HuH-7 (cell line): Measurements from ENCODE around the gene EFNB1.

Experiments used
- DNase-seq: peaks from one replicate; pipeline ENCODE4 v3.0.0; 2011; ENCODE audit warnings: low spot score

The EFNB1 gene

DNA sequence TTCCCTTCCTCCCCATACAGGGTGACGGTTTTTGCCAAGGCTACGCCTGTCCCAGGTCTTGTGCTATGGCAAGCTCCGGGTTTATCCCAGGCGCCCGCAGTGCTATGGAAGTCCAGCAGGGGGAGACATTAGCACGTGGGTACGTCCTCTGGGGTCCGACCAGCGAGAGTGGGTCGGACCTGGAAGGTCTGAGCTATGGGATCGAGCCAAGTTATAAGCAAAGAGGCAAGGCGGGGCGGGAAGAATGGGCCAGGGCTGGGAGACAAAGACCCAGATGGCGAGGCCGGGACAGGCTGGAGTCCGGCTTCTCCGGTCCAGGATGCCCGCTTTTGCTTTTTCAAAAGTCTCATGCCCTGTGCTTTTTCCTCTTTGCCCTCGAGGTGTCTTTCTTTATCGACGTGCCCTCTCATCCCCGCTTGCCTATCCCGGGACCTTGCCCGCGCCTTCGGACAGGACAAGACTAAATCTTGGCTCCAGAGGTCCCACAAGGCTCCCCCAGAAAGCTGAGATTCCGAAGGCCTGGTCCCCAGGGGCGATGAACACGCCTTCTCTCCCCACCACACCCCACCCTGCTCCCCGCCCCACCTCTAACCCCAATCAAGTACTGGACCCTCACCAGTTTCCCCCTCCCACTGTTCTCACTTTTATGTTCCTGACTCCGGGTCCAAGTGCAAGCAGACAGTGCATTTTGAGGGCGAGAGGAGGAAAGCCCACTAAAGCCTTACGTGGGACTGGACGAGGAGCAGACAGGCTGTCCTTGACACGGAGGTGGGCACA lies 785 bp upstream of the EFNB1 start:
- peak; percentile 75 for DNase-seq

DNA sequence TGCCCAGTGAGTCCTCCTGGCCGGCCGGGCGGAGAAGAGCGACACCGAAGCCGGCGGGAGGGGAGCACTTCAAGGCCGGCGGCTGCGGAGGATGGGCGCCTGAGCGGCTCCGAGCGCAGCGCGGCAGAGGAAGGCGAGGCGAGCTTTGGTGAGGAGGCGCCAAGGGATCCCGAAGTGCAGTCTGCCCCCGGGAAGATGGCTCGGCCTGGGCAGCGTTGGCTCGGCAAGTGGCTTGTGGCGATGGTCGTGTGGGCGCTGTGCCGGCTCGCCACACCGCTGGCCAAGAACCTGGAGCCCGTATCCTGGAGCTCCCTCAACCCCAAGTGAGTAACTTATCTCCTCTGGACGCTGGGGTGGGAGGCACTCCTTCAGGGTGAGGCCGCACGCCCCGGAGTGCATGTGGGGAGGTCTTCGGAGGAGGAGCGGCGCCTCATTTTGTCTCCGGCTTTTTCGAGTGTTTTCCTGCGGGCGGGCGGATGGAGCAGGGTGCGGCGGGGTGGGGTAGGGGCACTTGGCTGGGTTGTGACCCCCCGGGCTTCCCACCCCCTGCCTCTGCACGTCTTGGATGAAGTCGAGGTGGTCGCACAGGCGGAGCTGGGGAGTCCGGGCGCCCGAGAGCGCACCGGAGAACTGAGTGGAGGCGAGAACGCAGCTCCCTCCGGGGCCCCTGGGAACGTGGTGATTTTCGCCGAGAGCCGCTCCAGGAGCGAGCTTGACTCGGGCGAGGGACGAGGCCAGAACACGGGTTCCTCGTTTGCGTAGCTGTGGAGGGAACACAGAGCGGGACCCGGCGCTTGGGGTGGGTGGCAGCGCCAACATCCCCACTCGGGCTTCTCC lies 979 bp downstream of the EFNB1 start:
- DNase-seq = no peak

- DNase-seq = no peak
Observed at GRCh38 chrX:68830419-68831404, 1.9 kb downstream of the EFNB1 start.

- DNase-seq = no peak
Observed at GRCh38 chrX:68831405-68832100, 2.7 kb downstream of the EFNB1 start.

DNA sequence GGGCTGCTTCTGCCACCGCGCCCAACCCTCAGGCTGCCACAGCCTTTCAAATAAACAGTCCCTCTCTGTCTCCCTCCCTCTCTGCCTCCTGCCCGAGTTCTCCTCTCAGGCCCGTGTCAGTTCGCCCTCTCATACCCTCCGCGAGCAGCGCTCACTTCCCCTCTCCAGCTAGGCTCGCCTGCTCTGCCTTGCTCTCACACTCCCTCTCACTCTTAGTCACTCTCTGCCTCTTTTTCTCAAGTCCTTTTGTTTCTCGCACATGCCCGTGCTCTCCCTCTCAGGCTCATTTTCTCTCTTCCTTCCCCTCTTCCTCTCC lies 3.2 kb downstream of the EFNB1 start:
- DNase-seq = no peak

- no peak for DNase-seq
Observed at GRCh38 chrX:68832516-68833447, 4.0 kb downstream of the EFNB1 start.

DNA sequence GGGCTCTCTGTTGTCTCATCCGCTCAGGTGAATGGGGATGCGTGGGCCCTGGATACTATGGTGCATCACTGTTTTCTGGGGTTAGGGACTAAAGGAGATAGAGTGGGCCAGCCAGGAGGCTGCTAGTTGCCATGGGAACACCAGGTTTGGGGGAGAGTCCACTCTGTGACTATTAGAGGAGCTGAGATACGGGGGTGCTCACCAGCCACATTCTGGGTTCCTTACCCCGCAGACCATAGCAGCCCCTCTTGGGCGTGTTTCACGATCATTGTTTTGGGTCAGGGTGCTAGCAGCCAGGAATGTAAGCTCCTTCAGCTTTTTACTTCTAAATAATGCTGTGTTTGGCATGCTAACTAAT lies 4.6 kb downstream of the EFNB1 start:
- no peak for DNase-seq

DNA sequence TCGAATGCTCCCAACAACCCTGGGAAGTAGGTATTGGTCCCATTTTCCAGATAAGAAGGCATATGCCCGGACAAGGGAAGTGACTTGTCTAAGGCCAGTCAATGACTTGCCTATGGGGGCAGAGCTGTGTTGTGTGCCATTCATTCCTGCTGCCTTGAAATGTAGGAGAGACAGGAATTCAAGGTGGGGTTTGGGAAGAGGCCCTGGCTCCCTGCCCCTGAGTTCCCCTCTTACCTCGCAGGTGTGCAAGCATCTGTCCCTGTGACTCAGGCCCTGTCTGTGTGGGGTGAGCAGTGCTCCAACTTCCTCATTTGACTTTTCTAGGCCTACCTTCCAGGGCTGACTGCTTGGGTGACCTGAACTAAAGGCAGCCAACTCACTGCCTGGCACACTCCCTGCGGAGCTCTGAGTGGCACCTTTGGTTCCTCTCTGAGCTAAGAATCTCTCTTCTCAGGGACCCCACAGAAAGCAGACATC lies 5.1 kb downstream of the EFNB1 start:
- no peak for DNase-seq

DNA sequence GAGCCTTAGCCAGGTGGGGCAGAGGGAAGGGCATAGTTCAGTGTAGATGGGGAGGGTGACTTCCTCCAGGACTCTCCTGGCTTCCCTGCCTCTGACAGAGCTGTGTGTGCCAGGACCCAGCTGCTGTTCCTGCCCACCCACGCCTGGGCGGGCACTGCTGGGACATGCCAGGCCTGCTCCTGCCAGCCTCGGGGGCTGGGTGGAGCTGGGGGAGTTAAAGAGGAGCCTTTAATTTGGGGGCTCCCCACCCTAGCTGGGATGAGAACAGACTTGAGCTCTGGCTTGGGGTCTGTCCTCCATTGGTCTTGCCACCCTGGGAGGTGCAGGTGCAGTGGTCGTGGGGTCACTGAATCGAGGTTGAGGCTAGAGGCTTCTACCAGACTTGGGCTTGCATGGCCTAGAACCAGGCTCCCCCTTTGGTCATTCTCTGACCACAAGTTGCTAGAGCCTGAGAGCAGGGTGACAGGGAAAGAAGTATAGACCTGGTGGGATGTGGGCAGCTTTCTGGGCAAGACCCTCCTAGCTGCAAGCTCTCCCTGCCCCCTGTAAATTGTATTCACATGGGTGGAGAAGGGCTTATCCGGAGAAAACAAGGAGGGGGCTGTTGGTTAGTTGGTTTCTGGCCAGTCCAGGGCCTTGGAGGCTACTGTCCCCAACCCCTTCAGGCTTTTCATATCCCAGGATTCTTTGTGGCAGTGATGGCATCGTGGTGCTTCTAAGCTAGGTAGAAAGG lies 5.7 kb downstream of the EFNB1 start:
- no peak for DNase-seq

GRCh38 chrX:68835104-68835442 lies 6.3 kb downstream of the EFNB1 start:
- DNase-seq = no peak

DNA sequence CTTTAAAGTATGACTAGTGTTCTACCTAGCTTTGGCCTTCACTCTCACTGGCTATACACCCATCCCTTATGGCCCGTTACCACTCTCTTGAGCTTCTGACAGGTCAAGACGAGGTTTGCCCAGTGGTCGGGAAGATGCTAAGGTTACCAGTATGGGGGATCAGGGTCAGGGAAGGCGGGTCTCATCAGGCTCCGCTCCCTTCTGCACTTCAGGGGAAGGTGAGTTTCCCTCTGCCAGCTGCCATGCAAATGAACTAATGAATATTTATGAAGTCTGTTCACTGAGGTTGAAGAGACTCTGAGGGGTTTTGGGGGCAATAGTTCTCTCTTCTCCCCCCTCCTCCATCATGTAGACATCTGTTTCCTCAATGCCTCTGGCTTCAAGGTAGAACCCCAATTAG lies 6.6 kb downstream of the EFNB1 start:
- DNase-seq = no peak

DNA sequence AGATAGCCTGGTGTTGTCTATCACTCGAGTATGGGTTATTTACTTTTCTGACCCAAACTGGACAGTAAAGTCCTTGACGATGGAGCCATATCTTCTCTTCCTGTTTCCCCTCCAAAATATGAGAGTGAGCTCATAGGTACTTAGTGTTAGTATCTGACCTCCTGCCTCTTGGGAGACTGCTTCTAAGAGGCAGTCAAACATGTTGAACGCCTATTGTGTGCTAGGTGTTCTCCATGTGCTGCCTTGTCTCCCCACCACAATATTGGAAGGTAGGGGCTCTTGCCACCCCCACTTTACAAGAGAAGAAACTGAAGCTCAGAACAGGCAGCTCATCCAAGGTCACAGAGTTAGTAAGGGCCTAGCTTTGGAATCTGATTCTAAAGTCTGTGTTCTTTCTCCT lies 8.3 kb downstream of the EFNB1 start:
- DNase-seq = no peak

DNA sequence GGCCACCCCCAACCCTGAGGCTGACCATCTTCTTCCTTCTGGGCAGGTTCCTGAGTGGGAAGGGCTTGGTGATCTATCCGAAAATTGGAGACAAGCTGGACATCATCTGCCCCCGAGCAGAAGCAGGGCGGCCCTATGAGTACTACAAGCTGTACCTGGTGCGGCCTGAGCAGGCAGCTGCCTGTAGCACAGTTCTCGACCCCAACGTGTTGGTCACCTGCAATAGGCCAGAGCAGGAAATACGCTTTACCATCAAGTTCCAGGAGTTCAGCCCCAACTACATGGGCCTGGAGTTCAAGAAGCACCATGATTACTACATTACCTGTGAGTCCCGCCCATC lies 9.7 kb downstream of the EFNB1 start:
- no peak for DNase-seq

- no peak for DNase-seq
Observed at GRCh38 chrX:68839771-68840170, 10.9 kb downstream of the EFNB1 start.

DNA sequence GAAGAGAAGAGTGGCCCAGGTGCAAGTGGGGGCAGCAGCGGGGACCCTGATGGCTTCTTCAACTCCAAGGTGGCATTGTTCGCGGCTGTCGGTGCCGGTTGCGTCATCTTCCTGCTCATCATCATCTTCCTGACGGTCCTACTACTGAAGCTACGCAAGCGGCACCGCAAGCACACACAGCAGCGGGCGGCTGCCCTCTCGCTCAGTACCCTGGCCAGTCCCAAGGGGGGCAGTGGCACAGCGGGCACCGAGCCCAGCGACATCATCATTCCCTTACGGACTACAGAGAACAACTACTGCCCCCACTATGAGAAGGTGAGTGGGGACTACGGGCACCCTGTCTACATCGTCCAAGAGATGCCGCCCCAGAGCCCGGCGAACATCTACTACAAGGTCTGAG lies 11.4 kb downstream of the EFNB1 start:
- DNase-seq = no peak

GRCh38 chrX:68841251-68842049 lies 12.6 kb downstream of the EFNB1 start:
- DNase-seq = no peak

DNA sequence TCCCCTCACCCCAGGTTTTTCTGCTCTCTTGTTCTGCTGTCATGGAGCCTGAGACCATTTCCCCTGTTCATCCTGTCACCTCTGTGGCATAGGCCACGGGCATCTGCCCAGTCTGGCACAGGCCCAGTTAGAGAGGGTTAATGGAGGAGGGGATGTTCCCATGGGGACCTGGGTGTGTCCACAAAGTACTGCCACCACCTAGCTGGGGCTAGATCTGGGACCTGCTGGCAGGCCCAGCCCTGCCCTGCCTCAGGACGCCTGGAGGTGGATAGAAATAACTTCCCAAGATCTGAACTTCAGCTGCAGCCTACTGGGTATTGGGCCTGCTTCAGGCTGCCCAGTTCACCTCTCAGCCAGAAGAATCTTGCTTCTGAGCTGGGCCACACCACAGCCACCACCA lies 13.5 kb downstream of the EFNB1 start:
- no peak for DNase-seq

GRCh38 chrX:68842781-68843581 lies 14.2 kb downstream of the EFNB1 start:
- no peak for DNase-seq

- no peak for DNase-seq
Observed at GRCh38 chrX:68843992-68844391, 15.2 kb downstream of the EFNB1 start.
